SH-SY5Y (cell line): ENCODE results near the gene MYOC.

ENCODE experiments used
- GATA2 ChIP-seq: IDR thresholded peaks from 2 replicates; pipeline ENCODE4 v1.6.1; 2011; ENCODE audit warnings: mild to moderate bottlenecking, low read depth, low read length
- GATA3 ChIP-seq: IDR thresholded peaks from 2 replicates; pipeline ENCODE4 v1.6.1; 2011; ENCODE audit warnings: low read depth, mild to moderate bottlenecking, low read length, moderate library complexity

DNA sequence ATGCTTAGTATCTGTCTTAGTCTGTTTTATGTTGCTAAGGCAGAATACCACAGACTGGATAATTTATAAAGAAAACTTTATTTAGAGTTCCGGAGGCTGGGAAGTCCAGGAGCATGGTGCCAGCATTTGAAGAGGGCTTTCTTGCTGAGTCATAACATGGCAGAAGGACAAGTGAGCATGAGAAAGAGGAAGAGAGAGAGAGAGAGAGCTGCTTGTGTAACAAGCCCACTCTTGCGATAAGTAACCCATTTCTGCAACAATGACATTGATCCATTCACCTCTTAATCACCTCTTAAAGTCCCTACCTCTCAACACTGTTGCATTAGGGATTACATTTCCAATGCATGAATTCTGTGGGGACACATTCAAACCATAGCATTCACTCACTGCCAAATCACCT lies 42.1 kb downstream of the MYOC start:
- no peak for TF ChIP-seq GATA3
- no peak for TF ChIP-seq GATA2
